ENCODE measurements around the gene EPHA1.

The EPHA1 gene

GRCh38 chr7:143408686-143409561, at the start of gene EPHA1:
TSS of gene EPHA1 (minus strand) at chr7:143408856. CDS start at chr7:143408805, 51 bp downstream.
- Histone ChIP-seq H3K9ac (ENCODE audit: low read length) (no peak within 1 kb of the TSS), H3K36me3 (replicated peaks; ENCODE audit: insufficient read depth, low read length) (no peaks in the 10 kb centered on the region), H3K27ac (ENCODE audit: low read length) (no peak within 1 kb of the TSS), H3K4me3 (ENCODE audit: low read length) (peak within 1 kb of the TSS; percentile 53), H3K9me3 (replicated peaks; ENCODE audit: insufficient read depth, low read length) (no peaks in the 10 kb centered on the region), H3K27me3 (replicated peaks; ENCODE audit: insufficient read depth, low read length) (peaks cover 22% of the 10 kb centered on the region), H3K4me2 (ENCODE audit: low read depth, low read length) (peak within 1 kb of the TSS; percentile 71), H3K9me2 (replicated peaks; ENCODE audit: insufficient read depth, low read length) (no peaks in the 10 kb centered on the region), H4K20me1 (ENCODE audit: insufficient read depth, low read length) (no peaks in the 10 kb centered on the region), H3K79me2 (ENCODE audit: low read length) (no peaks in the 10 kb centered on the region), H3K4me1 (ENCODE audit: low read length) (peaks cover 6% of the 10 kb centered on the region), H2AFZ (ENCODE audit: low read length) (peak within 1 kb of the TSS; percentile 66), H3F3A (ENCODE audit: insufficient read depth, low read length) (no peaks in the 10 kb centered on the region)
- no peak for TF ChIP-seq EZH2phosphoT487 (IDR thresholded peaks at IDR 0.05; ENCODE audit: low read length)
- TF ChIP-seq EZH2 (optimal IDR thresholded peaks at IDR 0.05; ENCODE audit: low read depth, low read length): no peak
- TF ChIP-seq, protein P1, sequence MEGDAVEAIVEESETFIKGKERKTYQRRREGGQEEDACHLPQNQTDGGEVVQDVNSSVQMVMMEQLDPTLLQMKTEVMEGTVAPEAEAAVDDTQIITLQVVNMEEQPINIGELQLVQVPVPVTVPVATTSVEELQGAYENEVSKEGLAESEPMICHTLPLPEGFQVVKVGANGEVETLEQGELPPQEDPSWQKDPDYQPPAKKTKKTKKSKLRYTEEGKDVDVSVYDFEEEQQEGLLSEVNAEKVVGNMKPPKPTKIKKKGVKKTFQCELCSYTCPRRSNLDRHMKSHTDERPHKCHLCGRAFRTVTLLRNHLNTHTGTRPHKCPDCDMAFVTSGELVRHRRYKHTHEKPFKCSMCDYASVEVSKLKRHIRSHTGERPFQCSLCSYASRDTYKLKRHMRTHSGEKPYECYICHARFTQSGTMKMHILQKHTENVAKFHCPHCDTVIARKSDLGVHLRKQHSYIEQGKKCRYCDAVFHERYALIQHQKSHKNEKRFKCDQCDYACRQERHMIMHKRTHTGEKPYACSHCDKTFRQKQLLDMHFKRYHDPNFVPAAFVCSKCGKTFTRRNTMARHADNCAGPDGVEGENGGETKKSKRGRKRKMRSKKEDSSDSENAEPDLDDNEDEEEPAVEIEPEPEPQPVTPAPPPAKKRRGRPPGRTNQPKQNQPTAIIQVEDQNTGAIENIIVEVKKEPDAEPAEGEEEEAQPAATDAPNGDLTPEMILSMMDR (IDR thresholded peaks at IDR 0.05; ENCODE audit: low read length): peak; percentile 51
- peak; percentile 90 for DNase-seq

DNA sequence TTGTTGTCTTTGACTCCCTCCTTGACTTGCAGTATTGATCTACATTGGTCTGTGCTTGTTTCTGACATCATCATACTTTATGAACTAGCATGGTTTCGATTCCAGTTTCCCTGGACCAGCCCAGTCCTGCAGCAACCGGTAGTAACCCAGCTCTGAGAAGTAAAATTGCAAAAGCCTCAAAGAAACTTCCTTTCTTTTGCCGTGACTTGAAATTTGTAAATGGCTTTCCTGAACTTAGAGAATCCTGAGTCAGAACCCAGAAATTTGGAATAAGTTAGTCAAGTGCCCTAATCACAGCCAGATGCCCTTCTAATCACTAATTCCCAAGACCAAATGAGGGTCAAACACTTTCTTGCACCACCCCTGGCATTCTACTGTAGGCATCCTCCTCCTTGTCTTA, 49.6 kb upstream of the EPHA1 start:
- H4K20me1 ChIP-seq (ENCODE audit: insufficient read depth, low read length): no peaks in the 10 kb centered on the region
- H3K4me3 ChIP-seq (ENCODE audit: low read length): no peak overlapping the region
- H3K4me2 ChIP-seq (ENCODE audit: low read depth, low read length): peak overlapping the region; percentile 23; the same call in 1 of the 2 replicates
- H3K4me1 ChIP-seq (ENCODE audit: low read length): peaks cover 20% of the 10 kb centered on the region
- no peaks in the 10 kb centered on the region for H3K9me3 ChIP-seq (replicated peaks; ENCODE audit: insufficient read depth, low read length)
- no peaks in the 10 kb centered on the region for H3K36me3 ChIP-seq (replicated peaks; ENCODE audit: insufficient read depth, low read length)
- H2AFZ ChIP-seq (ENCODE audit: low read length): 0 out of 2 replicates have a peak overlapping the region, but pooled peaks have one; percentile 7
- no peak overlapping the region for H3K9ac ChIP-seq (ENCODE audit: low read length)
- no peaks in the 10 kb centered on the region for H3K9me2 ChIP-seq (replicated peaks; ENCODE audit: insufficient read depth, low read length)
- H3K79me2 ChIP-seq (ENCODE audit: low read length): no peaks in the 10 kb centered on the region
- H3K27ac ChIP-seq (ENCODE audit: low read length): no peak overlapping the region
- TF ChIP-seq, protein P1 (IDR thresholded peaks at IDR 0.05; ENCODE audit: low read length): no peak
- TF ChIP-seq EZH2phosphoT487 (IDR thresholded peaks at IDR 0.05; ENCODE audit: low read length) (no peak), EZH2 (optimal IDR thresholded peaks at IDR 0.05; ENCODE audit: low read depth, low read length) (no peak)
- peaks cover 4% of the 10 kb centered on the region; the same call in 1 of the 2 replicates for H3F3A ChIP-seq (ENCODE audit: insufficient read depth, low read length)
- peak; percentile 39 for DNase-seq
- no peaks in the 10 kb centered on the region for H3K27me3 ChIP-seq (replicated peaks; ENCODE audit: insufficient read depth, low read length)

- TF ChIP-seq, protein P1 (IDR thresholded peaks at IDR 0.05; ENCODE audit: low read length): no peak
- no peak for TF ChIP-seq EZH2 (optimal IDR thresholded peaks at IDR 0.05; ENCODE audit: low read depth, low read length)
- TF ChIP-seq EZH2phosphoT487 (IDR thresholded peaks at IDR 0.05; ENCODE audit: low read length): no peak
- H3K27ac ChIP-seq (ENCODE audit: low read length): no peak overlapping the region
- no peaks in the 10 kb centered on the region for H3K27me3 ChIP-seq (replicated peaks; ENCODE audit: insufficient read depth, low read length)
- no peaks in the 10 kb centered on the region for H3K9me2 ChIP-seq (replicated peaks; ENCODE audit: insufficient read depth, low read length)
- H3K36me3 ChIP-seq (replicated peaks; ENCODE audit: insufficient read depth, low read length): no peaks in the 10 kb centered on the region
- peaks cover 4% of the 10 kb centered on the region; the same call in 1 of the 2 replicates for H3F3A ChIP-seq (ENCODE audit: insufficient read depth, low read length)
- H3K9me3 ChIP-seq (replicated peaks; ENCODE audit: insufficient read depth, low read length): no peaks in the 10 kb centered on the region
- no peak overlapping the region for H3K4me3 ChIP-seq (ENCODE audit: low read length)
- H2AFZ ChIP-seq (ENCODE audit: low read length): no peak overlapping the region
- no peaks in the 10 kb centered on the region for H3K79me2 ChIP-seq (ENCODE audit: low read length)
- H3K9ac ChIP-seq (ENCODE audit: low read length): no peak overlapping the region
- H4K20me1 ChIP-seq (ENCODE audit: insufficient read depth, low read length): no peaks in the 10 kb centered on the region
- H3K4me1 ChIP-seq (ENCODE audit: low read length): peaks cover 20% of the 10 kb centered on the region
- H3K4me2 ChIP-seq (ENCODE audit: low read depth, low read length): no peak overlapping the region
- DNase-seq: no peak
Measured at GRCh38 chr7:143456992-143457793, 48.5 kb upstream of the EPHA1 start.
